NCI-H128 (cell line): Measurements from ENCODE around the gene FGGY.
"Not testable (repeated sequence)": the region's sequence is repeated elsewhere in the genome, so short reads cannot be mapped to it uniquely, and the experiment has no call there.

Source experiments
- DNase-seq: peaks from one replicate; lab custom pipeline; 2025; ENCODE audit not compliant: unreplicated experiment; lab: John Stamatoyannopoulos, UW

Gene FGGY

DNA sequence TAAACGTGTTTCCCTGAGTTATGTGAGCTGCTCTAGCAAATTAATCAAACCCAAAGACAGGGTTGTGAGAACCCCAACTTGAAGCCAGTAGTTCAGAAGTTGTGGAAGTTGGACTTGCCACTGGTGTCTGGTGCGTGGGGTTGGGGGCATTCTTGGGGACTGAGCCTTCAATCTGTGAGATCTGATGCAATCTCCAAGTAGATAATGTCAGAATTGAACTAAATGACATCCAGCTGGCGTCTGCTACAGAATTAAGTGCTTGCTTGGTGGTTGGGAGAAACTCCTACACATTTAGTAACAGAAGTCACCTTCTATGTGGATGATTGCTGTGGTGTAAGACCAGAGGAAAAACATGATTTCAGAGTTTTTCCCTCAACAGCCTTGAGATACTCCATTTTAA is 207.4 kb downstream of the FGGY start:
- no peak for DNase-seq

DNA sequence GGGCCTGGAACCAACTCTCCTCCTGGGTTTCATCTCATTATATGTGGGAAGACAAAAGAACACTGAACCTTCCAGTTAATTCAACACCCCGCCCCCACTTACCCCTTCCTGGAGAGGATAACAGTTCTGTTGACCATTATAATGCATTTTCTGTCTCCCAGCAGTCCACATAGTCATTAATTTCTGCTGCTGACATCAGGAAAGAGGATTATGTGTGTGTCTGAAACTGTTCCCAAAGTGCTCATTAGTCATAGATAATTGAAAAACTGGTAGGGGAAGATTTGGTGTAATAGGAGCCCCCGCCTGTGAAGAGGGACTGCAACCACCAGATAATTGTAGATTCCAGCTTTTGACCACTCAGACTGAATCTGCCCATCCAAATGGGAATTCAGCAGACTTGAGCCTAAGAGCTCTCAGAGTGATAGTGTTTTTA is 208.7 kb downstream of the FGGY start:
- DNase-seq, result no peak

DNA sequence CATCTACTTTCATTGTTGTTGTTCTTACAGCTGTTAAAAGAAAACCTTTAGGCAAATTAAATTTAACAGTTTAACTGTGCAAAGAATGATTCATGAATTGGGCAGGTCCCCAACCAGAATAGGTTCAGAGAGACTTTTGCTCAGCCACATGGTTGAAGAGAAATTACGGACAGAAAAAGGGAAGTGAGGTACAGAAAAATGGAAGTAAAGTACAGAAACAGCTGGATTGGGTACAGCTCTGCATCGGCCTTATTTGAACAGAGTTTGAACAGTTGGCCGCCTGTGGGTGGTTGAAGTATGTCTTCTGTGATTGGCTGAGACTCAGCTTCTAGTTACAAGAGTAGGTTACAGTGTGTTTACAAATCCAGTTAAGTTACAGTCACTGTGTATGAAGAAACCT is 210.1 kb downstream of the FGGY start:
- DNase-seq, result no peak

DNA sequence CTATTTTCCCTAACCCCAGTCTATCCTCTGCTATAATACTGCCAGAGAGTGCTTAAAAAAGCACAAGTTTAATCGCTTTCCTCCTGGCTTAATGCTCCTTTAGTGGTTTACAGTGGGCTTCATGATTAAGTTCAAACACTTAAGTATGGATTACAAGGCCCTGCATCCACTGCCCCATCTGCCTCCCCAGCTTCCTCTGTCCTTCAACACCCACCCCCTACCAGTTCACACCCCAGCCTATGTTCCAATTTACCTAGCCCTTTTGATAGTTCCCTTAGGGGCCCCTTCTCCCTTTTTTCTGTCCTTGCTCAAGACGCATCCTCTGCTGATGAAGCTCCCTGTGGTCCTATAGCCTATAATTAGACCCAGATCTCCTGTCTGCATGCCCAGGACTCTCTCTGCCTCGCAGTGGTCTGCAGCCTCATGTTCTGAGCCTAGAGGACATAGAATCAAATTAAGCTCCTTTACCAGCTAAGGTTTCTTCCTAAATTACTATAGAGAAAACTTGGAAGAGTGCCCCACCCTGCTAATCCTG is 212.5 kb downstream of the FGGY start:
- DNase-seq, result no peak

DNA sequence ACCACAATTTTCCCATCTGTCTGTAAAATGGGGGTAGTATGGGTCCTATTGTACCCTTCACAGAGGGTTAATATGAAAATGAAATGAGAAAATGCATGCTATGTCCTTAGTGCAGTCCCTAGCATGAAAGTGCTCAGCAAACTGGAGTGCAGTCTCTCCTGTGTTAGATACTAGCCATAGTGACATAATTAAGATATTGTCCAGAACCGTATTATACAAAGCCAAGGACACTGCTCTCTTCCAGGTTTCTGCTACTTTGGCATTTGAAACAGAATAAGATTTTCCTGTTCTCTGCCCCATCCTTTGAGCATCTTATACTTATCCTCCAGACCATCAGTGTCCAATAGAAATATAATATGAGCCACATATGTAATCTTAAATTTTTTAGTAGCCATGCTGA is 213.4 kb downstream of the FGGY start:
- DNase-seq, result no peak

DNA sequence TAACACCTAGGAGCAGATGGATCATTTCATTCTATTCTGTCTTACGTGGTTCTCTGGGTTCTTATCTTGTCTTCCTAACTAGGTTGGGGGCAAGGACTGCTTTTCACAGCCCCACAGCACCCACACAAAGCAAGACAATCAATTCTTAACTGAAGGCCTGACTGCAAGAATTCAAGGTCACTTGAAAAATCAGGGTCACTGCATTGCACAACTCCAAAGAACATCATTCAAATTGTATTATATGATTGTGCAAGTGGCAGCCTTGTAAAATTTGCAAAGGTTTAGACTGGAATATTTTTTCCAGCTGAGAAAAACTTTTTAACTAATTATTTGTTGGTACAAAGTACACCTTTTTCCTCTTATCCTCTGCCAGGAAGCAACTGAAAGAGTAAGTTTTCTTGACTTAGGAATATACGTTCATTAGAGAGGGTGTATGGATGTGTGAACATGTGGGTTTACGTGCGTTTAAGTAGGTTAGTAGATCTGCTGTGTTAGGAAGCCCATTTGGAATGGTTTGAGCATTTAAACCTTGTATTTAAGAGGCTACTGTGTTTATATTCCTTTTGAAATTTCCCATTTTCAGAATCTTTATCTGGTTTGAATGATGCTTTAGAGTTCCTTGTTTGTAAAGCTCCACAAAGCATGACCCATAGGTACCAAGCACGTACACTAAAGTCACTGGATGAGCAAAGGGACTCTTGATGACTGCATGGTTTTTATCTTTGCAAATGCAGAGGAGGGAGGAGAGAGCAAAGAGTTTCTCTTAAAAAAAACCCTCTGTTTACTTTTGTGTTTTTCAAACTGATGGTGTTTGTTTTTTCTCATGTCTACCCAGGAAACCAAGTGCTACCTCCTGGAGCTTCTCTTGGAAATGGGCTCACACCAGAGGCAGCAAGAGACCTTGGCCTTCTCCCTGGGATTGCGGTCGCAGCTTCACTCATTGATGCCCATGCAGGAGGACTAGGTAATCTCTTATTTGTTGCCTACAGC is 214.9 kb downstream of the FGGY start:
- no peak for DNase-seq

DNA sequence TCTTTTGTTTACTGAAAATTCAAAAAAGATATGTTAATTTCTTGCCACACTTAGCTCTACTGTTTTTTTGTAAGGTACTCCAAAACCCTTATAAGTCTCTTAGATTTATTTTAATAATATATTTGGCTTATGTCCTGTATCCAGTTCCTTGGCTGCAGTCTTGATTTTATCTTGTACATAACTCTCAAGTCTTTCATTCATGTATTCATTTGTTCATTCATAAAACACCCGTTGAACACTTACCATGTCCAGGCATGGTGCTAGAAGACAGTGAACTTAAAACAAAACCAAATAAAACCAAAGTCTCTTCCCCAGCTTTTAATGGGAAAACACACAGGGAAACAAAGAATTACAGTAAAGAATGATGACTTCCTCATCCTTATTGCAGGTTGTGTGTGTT is 215.8 kb downstream of the FGGY start:
- no peak for DNase-seq

DNA sequence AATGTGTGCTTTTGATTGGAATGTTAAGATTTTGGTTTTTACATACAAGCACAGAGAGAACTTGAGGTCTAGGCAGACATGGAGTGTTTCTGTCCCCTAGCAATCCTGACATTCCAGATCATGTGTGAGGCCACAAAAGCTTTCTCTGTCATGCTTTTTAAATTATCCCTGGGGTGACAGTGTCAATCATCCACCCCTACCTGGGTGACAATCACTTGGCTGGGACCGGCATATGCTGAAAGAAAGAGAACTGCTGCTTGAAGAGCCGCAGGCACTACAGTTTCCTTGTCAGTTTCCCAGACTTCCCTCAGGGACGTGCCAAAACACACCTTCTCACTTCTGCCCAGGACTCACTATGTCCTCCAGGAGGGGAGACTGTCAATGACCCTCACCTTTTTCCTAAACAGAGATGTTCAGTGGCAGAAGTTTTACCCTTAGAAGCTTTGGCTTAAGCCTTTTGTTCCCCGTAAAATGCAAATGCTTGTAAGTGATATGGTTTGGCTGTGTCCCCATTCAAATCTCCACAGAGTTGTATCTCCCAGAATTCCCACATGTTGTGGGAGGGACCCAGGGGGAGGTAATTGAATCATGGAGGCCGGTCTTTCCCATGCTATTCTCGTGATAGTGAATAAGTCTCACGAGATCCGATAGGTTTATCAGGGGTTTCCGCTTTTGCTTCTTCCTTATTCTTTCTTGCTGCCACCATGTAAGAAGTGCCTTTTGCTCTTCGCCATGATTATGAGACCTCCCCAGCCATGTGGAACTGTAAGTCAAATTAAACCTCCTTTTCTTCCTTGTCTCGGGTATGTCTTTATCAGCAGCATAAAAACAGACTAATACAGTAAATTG is 217.4 kb downstream of the FGGY start:
- no peak for DNase-seq

DNA sequence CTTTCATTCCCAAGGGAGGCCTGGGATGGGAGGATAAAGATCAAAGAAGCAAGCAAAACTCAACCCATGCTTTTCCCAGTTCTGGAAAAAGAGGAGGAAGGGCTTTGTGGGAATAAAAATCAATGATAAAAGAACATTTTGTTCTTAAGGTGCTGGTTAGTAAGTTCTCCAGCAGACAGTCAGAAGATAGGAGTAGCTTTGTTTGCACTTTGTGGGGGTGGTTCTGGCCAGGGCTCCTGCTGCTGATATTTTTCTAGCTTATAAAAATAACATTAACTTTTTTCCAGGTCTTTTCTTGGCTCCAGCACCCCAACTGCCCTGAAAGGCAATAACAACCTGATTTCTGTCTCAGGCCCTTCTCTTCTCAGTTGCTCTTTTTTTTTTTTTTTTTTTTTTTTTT is 220.0 kb downstream of the FGGY start:
- DNase-seq, result no peak

DNA sequence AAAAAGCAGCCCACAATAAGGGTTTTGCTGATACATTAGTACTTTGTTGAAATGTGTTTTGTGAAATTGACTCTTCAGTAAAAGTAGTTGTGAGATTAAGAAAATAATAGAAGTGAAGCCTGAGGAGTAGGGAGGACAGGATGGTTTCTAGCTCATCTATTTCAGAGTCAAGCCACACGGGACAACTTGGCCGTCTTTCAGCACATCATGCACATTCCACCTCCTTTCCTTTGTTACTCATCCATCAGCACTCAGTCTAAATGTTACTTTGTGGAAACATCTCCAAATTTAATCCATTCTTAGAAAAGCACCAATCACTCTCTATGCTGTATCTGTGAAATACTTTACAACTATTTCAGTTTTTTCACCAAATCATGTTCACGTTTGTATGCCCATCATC is 223.3 kb downstream of the FGGY start:
- no peak for DNase-seq

DNA sequence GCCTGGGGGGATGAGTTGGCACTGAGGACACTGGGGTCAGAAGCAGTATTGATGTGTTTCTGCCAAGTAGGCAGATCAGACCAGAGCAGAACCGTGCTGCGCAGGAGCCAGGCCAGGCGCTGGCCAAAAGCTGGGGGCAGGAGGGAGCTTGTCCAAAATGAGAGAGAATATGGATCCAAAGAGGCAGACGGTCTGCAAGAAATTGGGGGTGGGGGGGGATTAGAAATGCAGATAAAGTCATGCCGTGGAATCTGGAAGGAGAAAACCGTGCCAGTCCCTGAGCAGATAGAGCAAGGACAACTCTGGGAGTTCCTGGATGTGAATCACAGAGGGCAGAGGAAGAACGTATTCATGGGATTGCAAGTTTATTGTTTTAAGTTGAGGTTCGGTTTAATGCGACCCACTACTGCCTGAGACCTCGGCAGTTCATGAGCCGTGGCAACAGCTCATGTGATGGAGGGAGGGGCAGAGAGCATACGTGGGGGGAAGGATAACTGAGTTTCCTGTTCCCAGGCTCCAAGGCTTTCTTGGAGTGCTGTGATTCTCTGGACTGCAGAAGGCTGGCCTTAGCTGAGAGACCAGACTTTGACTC is 224.0 kb downstream of the FGGY start:
- no peak for DNase-seq

DNA sequence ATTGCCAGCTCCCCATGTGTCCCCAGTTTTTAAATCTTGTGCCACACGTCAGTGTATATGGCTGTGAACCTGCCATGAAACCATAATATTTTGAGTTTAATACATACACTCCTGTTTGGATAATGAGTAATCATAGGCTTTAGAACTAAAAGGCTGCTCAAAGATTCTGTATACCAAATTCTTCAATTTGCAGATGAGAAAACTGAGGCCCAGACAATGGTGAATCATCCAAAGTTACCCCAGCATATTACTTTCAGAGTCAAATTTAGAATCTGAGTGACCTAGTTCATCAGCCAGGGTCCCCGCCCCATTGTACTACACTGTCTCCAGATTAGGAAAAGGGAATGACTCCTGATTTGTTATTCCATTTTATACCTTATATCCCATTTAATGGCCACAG is 224.6 kb downstream of the FGGY start:
- DNase-seq, result no peak

DNA sequence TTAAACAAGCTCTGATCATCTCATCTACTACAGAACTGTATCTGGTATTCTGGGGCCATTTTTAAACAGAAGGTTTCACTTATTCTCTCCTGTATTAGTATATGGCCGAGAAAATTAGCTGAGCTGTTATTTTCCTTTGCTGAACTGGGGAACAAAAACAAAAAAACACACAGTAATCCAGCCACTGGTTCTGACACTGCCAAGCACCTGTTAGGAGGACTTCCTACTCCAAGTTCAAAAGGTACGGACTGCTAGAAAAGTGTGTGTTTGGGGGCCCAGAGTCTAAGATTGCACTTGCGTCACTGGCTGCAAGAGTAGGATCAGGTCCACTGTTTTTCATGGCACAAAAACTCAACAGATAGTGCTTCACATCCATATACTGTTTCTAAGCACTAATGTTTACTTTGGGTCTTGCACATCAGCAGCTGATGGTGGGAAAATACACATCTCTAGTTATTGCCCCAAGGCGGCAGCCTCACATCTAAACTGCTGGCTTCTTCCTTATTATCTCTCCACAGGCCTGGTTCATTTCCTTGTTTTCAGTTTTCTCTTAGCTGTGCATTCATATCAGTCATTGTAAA is 226.1 kb downstream of the FGGY start:
- no peak for DNase-seq

DNA sequence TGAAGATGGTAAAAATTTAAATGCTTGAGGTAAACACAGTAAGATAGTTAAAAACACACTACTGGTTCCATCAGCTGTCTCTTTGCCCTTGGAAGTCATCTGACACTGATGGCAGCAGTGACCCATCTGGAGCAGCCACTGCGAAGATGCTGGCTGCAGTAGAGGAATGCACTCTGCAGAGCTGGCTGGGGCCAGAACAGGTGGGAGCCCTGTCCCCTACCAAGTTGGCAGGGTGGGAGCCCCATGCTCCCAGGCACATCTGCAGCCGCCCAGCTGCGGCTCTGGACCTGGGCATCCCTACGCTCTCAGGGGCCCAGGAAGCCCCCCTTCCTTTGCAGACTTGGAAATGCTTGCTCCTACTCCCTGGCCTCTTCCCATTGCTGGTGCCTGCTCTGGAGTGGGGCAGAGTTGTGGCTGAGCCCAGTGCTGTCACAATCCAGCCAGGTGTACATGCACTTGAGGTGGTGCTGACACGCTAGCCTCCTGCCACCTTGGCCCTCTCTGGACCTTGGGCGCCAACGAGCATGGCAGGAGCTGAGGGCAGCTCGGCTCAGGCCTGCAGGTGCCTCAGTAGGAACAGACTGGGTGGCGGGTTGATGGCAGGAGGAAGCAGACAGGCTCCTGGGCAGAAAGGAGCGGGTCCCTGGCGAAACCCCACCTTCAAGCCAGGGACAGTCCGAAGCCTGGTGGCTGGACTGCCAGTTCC is 227.0 kb downstream of the FGGY start:
- no peak for DNase-seq

DNA sequence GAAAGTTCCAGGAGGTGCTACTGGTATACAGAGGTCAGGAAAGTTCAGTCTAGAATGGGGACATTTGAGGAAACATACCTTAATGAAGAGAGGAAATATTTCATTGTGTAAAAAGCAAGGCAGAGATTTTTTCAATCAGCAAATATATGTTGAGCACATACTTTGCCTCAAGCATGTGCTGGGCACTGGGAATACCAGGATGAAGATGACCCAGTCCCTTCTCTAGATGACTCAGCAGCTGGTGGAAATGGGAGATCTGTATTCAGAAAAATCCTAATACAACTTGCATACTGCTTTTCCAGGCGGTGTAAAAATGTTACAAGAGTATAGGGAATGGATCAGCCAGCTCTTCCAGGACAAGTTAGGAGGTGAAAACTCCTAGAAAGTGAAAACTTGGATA is 229.3 kb downstream of the FGGY start:
- DNase-seq, result no peak

DNA sequence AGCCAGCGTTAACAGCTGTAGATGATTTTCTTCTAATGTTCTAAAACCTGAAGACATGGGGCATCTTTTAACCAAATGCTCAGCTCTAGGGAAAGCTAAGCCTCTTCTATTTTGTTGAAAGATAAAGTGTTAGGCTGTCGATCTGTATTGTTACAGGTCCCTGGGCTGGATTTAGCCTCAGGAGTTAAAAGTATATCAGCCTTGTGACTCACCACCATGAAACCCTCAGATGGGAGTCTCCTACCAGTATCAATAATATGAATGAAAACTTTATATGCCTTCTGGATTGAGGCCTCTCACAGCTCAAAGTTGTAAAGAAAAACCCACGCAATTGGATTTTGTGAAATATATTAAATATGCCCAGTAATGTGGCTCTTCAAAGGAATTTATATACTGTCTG is 231.6 kb downstream of the FGGY start:
- no peak for DNase-seq

DNA sequence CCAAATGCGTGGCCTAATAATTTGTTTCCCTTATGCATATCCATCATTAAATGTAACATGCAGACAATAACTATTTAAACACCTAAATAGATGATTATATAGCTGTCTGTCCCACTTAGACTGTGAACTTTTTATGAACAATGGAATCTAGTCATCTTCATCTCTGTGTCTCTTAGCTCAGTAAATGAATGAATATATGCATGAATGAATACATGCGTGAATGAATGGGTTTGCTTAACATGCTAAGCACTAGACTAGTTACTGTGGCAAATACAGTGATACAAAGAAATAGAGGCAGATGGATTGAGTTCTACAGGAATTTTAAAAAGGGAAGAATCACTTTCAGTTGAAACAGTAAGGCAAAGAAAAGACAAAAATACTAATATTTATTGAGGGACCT is 232.0 kb downstream of the FGGY start:
- DNase-seq, result no peak

DNA sequence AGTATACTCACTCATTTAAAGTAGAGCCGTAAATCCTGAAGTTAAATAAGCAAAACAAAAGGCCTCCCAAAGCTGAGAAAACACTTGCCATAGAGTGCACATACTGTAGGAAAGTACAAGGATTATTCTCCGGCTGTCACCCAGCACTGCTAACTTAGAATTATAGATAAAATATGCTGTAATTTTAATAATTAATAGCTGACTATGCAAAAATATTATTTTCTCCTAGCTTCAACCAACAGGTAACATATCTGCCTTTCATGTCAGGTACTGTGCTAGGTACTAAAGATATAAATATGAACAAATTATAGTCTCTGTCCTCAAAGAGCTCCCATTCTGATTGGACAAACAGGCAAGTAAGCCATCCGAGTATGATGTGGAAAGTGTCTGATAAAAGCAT is 233.2 kb downstream of the FGGY start:
- no peak for DNase-seq

DNA sequence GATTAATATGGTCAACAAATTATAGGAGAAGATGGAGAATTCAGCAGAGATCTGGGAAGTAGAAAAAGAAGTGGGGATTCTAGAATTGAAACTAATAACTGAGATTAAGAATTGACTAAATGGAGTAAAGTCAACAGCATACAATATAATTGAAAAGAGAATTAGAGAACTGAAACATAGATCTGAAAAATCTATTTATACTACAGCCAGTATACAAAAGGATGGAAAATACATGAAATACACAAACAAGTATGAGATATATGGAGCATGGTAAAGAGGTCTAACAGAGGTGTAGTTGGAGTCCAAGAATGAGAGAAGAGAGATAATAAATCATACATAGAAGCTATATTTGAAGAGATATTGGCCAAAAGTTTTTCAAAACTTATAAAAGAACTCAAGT is 235.2 kb downstream of the FGGY start:
- no peak for DNase-seq

DNA sequence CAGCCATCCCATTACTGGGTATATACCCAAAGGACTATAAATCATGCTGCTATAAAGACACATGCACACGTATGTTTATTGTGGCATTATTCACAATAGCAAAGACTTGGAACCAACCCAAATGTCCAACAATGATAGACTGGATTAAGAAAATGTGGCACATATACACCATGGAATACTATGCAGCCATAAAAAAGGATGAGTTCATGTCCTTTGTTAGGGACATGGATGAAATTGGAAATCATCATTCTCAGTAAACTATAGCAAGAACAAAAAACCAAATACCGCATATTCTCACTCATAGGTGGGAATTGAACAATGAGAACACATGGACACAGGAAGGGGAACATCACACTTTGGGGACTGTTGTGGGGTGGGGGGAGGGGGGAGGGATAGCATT is 241.6 kb downstream of the FGGY start:
- not testable (repeated sequence) for DNase-seq
